ENCODE measurements around the gene NR2F1.

Gene NR2F1

GRCh38 chr5:93588352-93589151 lies 5.5 kb downstream of the NR2F1 start:
- Histone ChIP-seq H3K4me1 (ENCODE audit: control insufficient read depth in 1 of 2, insufficient read depth in 1 of 2, low read depth in 1 of 2, low read length in 1 of 2) (peaks cover 4 to 18% of the 10 kb centered on the region in 2 experiments), H3K27ac (no peak overlapping the region), H3K9me3 (no peaks in the 10 kb centered on the region), H3K27me3 (peaks cover 100% of the 10 kb centered on the region), H3K36me3 (no peaks in the 10 kb centered on the region), H3K4me3 (ENCODE audit: low read depth in 1 of 2, low read length in 1 of 2) (no peak overlapping the region)
- TF ChIP-seq CTCF (IDR thresholded peaks at IDR 0.05): no peak

- Histone ChIP-seq H3K27me3 (peaks cover 100% of the 10 kb centered on the region), H3K27ac (no peak overlapping the region), H3K4me1 (ENCODE audit: control insufficient read depth in 1 of 2, insufficient read depth in 1 of 2, low read depth in 1 of 2, low read length in 1 of 2) (peaks cover 0 to 14% of the 10 kb centered on the region in 2 experiments), H3K4me3 (ENCODE audit: low read depth in 1 of 2, low read length in 1 of 2) (no peak overlapping the region), H3K36me3 (no peaks in the 10 kb centered on the region), H3K9me3 (no peaks in the 10 kb centered on the region)
- TF ChIP-seq CTCF (IDR thresholded peaks at IDR 0.05): no peak
Observed at GRCh38 chr5:93589152-93589828, 6.3 kb downstream of the NR2F1 start.

- Histone ChIP-seq H3K9me3 (no peaks in the 10 kb centered on the region), H3K4me1 (ENCODE audit: control insufficient read depth in 1 of 2, insufficient read depth in 1 of 2, low read depth in 1 of 2, low read length in 1 of 2) (peaks cover 0 to 14% of the 10 kb centered on the region in 2 experiments), H3K4me3 (ENCODE audit: low read depth in 1 of 2, low read length in 1 of 2) (no peak overlapping the region), H3K36me3 (no peaks in the 10 kb centered on the region), H3K27me3 (peaks cover 100% of the 10 kb centered on the region), H3K27ac (no peak overlapping the region)
- no peak for TF ChIP-seq CTCF (IDR thresholded peaks at IDR 0.05)
Observed at GRCh38 chr5:93589829-93590215, 6.8 kb downstream of the NR2F1 start.

- Histone ChIP-seq H3K36me3 (no peaks in the 10 kb centered on the region), H3K9me3 (no peaks in the 10 kb centered on the region), H3K4me1 (ENCODE audit: control insufficient read depth in 1 of 2, insufficient read depth in 1 of 2, low read depth in 1 of 2, low read length in 1 of 2) (peaks cover 0 to 13% of the 10 kb centered on the region in 2 experiments), H3K4me3 (ENCODE audit: low read depth in 1 of 2, low read length in 1 of 2) (no peak overlapping the region), H3K27me3 (peaks cover 100% of the 10 kb centered on the region), H3K27ac (no peak overlapping the region)
- no peak for TF ChIP-seq CTCF (IDR thresholded peaks at IDR 0.05)
Observed at GRCh38 chr5:93590493-93590892, 7.5 kb downstream of the NR2F1 start.

- H3K4me3 ChIP-seq (ENCODE audit: low read depth in 1 of 2, low read length in 1 of 2): no peak overlapping the region
- H3K27ac ChIP-seq: no peak overlapping the region
- H3K36me3 ChIP-seq: no peaks in the 10 kb centered on the region
- peaks cover 4% of the 10 kb centered on the region for H3K9me3 ChIP-seq
- H3K4me1 ChIP-seq (ENCODE audit: control insufficient read depth in 1 of 2, insufficient read depth in 1 of 2, low read depth in 1 of 2, low read length in 1 of 2): peaks cover 3 to 16% of the 10 kb centered on the region in 2 experiments
- H3K27me3 ChIP-seq: peaks cover 100% of the 10 kb centered on the region
- no peak for TF ChIP-seq CTCF (IDR thresholded peaks at IDR 0.05)
Observed at GRCh38 chr5:93591323-93591945, 8.4 kb downstream of the NR2F1 start.

Data from neutrophil (primary cell).